ENCODE measurements around the gene AGAP1.

AGAP1 gene

GRCh38 chr2:235983016-235983415, 489.2 kb downstream of the AGAP1 start:
- no peak for DNase-seq

- no peak for DNase-seq
Observed at GRCh38 chr2:235984552-235984951, 490.7 kb downstream of the AGAP1 start.

DNA sequence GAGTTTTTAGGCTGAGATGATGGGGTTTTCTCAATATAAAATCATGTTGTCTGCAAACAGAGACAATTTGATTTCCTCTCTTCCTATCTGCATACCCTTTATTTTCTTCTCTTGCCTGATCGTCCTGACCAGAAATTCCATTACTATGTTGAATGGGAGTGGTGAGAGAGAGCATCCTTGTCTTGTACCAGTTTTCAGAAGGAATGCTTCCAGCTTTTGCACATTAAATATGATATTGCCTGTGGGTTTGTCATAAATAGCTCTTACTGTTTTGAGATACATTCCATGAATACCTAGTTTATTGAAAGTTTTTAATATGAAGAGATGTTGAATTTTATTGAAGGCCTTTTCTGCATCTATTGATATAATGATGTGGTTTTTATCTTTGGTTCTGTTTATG, 492.5 kb downstream of the AGAP1 start:
- DNase-seq, result no peak

DNA sequence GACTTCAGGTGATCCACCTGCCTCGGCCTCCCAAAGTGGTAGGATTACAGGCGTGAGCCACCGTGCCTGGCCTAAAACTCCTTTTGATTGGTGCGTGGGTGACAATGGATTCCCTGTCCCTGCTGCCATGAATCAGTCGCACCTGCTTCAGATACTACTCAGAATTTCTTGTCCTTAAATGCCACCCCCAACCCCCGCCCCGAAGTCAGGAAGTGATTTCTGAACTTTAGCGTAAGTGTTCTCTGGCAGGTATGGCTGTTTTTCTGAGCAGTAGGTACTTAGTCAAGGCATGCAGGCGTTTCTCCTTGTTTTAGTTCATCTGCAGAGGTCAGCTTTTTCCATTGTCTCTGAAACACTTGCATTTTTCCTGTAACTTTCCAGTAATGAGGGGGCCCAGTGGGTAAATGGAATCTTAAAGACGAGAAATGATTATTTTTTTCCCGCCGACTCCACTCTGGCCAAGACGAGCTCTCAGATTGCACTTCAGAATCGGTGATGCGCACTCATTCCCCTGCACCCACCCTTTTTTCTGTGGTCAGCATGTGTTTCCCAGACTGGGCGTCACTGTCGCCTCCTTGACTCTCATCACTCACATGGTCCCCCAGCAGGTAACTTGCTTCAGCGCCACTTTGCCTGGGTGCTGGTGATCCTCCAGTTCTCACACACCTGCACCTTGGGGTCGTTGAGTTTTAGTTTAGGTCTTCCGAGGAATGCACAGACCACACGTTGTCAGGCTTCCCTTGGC, 494.6 kb downstream of the AGAP1 start:
- DNase-seq, result no peak

GRCh38 chr2:235989591-235989990, 495.7 kb downstream of the AGAP1 start:
- DNase-seq, result no peak

GRCh38 chr2:235990344-235990743, 496.5 kb downstream of the AGAP1 start:
- no peak for DNase-seq

DNA sequence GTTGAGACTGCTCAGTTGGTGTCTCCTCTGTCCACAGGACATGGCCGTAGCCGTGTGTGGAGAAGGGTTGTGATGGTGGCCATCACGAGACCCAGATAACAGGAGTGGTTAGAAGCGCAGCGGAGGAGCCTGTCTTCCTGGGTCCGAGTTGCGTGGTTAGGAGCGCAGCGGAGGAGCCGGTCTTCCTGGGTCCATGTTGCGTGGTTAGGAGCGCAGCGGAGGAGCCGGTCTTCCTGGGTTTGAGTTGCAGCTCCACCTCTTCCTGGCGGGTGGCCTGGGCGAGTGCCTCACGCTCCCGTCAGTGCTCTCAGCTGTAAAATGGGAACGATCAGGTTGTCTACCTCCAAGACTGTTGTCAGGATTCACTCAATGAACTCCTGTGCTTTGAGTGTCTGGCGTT, 498.2 kb downstream of the AGAP1 start:
- DNase-seq, result no peak

- no peak for DNase-seq
Observed at GRCh38 chr2:235996419-235996818, 502.6 kb downstream of the AGAP1 start.

- no peak for DNase-seq
Observed at GRCh38 chr2:235999011-235999410, 505.2 kb downstream of the AGAP1 start.

DNA sequence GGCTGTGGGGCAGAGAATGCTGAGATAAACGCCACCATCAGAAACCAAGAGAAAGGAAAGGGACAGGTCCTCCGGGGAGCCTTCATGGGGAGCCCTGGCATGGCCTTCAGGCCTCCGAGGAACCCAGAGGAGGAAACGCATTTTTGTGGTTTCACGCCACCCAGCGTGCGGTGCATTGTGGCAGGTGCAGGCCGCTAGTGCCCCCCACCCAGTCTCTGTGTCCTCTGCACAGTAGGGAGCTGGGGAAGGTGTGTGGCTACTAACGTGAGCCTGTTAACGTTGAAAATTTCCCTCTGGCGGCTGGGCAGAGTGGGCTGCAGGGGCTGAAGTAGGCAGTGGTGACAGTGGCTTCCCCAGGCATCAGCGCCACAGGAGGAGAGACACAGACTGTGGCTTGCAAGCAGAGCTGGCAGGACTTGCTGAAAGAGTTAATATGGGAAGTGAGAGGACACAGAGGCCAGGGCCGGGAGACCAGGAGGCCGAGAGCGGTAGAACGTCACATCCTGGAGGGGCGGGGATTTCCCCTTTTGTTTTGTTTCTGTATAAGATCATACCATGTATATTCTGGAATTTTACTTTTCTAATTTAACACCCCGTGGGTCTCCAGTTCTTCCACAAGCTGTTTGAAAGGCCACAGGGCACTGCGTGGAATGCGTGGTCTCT, 507.5 kb downstream of the AGAP1 start:
- no peak for DNase-seq

DNA sequence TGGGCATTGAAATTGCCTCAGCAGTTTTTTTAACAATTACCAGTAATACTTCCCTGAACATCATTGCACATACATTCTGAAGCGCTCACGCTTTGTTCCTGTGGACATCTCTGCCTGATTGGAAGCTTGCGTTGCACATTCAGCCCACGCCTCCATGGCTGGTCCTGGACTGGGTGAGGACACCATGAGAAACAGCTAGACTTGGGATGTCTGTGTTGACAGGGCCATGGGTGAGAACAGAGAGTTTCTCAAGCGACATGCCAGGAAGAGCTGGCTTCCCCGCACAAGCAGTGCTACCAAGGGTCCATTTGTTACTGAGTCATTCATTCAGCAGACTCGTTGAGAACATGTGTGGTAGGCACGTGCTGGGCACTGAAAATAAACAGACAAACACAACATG, 508.0 kb downstream of the AGAP1 start:
- DNase-seq, result no peak

DNA sequence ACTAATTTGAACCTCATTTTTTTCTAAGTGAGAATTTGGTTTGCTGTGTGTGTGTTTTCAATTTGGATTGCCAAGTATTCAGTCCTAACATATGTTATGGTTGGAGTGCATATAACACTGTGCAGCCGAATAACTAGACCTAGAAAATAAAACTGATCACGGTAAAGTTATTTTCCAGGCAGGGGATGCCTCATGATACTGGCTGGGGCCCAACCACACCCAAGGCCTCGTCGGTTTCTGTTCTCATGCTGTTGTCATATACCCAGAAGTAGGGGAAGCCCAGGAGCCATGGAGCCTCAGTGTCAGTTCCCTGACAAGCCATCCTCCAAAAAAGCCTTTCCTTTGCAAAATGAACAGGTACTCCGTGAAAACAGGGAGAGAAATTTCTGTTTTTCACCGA, 514.2 kb downstream of the AGAP1 start:
- no peak for DNase-seq

GRCh38 chr2:236008857-236009256, 515.0 kb downstream of the AGAP1 start:
- DNase-seq, result no peak

- no peak for DNase-seq
Observed at GRCh38 chr2:236010920-236011685, 517.3 kb downstream of the AGAP1 start.

DNA sequence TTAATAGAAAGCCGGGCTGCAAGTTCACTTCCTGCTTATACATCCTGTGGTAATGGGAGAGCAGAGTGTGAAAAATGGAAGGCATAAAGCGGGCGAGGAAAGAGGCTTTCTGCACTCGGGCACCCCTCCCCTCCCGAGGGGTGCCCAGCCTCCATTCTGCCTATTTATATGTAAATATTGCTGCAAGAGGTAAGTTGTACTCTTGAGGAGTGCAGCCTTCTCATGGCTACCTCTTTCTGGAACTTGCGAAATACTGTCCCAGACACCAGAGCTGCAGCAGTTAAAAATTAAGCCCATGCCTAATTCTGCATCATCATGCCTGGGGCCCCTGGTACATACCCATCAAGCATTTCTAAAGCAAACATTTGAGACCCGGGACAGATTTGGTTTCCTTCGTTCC, 518.3 kb downstream of the AGAP1 start:
- no peak for DNase-seq

- DNase-seq, result no peak
Observed at GRCh38 chr2:236014408-236015131, 520.7 kb downstream of the AGAP1 start.

GRCh38 chr2:236015171-236015570, 521.3 kb downstream of the AGAP1 start:
- no peak for DNase-seq

- no peak for DNase-seq
Observed at GRCh38 chr2:236016496-236016895, 522.7 kb downstream of the AGAP1 start.

- no peak for DNase-seq
Observed at GRCh38 chr2:236017446-236017845, 523.6 kb downstream of the AGAP1 start.

- DNase-seq, result no peak
Observed at GRCh38 chr2:236019434-236019833, 525.6 kb downstream of the AGAP1 start.

DNA sequence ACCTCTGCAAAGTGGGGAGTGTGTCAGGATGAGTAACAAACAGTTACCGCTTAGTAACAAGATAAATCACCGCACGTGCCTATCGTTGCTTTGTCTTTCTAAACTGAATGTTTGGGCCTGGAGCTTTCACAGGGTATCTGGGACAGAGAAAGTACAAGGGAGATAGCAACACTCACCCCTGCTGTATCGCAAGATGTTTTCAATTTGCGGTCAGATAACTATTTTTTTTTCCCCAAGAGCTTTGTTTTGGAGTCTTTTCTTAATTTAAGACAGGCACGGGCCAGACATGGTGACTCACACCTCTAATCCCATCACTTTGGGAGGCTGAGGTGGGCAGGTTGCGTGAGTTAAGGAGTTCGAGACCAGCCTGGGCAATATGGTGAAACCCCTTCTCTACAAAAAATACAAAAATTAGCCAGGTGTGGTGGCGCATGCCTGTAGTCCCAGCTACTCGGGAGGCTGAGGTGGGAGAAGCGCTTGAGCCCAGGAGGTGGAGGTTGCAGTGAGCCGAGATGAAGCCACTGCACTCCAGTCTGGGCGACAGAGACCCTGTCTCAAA, 527.7 kb downstream of the AGAP1 start:
- no peak for DNase-seq

DNA sequence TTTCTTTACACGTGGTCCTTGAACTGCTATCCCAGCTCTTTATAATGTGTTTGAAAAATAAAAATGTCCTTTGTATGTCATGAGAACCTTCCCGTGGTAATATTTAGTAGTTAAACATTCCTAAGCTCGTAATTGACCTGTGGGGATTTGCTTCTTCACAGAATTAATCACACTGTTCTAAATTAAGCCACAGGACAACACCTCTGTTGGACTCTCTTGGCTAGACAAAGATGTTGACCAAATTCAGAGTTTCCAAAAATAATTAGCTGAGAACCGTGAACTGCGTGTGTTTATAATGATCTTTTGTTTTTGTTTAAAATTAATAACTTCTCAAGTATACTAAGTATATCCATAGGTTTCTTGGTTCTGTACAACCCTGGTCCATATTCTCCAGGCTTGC, 528.3 kb downstream of the AGAP1 start:
- DNase-seq, result no peak

GRCh38 chr2:236025892-236026291, 532.0 kb downstream of the AGAP1 start:
- no peak for DNase-seq
